Body of pancreas (tissue), 4 donors: ENCODE results near the gene PRR18.

Experiments used
- POLR2A ChIP-seq, 3 donors: fragments of 450-650 bp; IDR thresholded peaks; one replicate each; pipeline ENCODE4 v1.6.1; 2016; ENCODE audit warnings: antibody characterized with exemption in 3 of 3, mild to moderate bottlenecking in 2 of 3
- TF ChIP-seq, protein P1 (sequence below), 7 experiments: fragments of 450-650 bp in 4 of 7; fragments of 200-600 bp in 3 of 7; sonication (generic) in 3 of 7; IDR thresholded peaks; one replicate each; pipeline ENCODE4 v1.5.1; 2016 to 2019; ENCODE audit warnings: antibody characterized with exemption in 7 of 7

DNA sequence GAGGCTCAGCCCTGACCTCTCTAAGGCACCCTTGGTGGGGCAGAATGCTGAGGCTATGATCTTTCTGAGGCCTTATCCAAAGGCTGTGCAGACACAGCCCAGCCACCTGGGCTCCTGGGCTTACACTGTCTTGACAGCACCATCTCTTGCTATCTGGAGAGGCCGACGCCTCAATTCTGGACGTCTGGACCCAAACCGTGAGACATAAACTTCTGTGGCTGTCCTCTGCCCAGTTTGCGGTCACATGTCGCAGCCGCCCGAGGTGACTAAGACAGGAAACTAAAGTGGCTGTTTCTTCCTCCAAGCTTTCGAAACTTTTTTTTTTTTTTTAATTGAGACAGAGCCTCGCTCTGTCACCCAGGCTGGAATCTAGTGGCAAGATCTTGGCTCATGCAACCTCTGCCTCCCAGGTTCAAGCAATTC, 49.3 kb downstream of the PRR18 start:
- TF ChIP-seq, protein P1, sequence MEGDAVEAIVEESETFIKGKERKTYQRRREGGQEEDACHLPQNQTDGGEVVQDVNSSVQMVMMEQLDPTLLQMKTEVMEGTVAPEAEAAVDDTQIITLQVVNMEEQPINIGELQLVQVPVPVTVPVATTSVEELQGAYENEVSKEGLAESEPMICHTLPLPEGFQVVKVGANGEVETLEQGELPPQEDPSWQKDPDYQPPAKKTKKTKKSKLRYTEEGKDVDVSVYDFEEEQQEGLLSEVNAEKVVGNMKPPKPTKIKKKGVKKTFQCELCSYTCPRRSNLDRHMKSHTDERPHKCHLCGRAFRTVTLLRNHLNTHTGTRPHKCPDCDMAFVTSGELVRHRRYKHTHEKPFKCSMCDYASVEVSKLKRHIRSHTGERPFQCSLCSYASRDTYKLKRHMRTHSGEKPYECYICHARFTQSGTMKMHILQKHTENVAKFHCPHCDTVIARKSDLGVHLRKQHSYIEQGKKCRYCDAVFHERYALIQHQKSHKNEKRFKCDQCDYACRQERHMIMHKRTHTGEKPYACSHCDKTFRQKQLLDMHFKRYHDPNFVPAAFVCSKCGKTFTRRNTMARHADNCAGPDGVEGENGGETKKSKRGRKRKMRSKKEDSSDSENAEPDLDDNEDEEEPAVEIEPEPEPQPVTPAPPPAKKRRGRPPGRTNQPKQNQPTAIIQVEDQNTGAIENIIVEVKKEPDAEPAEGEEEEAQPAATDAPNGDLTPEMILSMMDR (IDR thresholded peaks at IDR 0.05), result no peak
- TF ChIP-seq POLR2A (IDR thresholded peaks at IDR 0.05), result no peak
